Duodenal mucosa (tissue), 2 donors: Measurements from ENCODE around the gene TOP3B.
"Not testable (repeated sequence)": the region's sequence is repeated elsewhere in the genome, so short reads cannot be mapped to it uniquely, and the experiment has no call there.

Experiments used
- H3K27ac ChIP-seq: one replicate; pipeline ENCODE4 v1.7.0; 2013; ENCODE audit warnings: low read depth, low read length
- H3K27me3 ChIP-seq, 2 donors: one replicate each; pipeline ENCODE4 v1.7.0; 2013; ENCODE audit warnings: low read length in 2 of 2, control low read depth in 1 of 2; ENCODE audit not compliant: insufficient read depth in 2 of 2, control insufficient read depth in 1 of 2
- H3K36me3 ChIP-seq, 2 donors: one replicate each; pipeline ENCODE4 v1.7.0; 2013; ENCODE audit warnings: low read length in 2 of 2, control low read depth in 1 of 2; ENCODE audit not compliant: insufficient read depth in 2 of 2, control insufficient read depth in 1 of 2
- H3K4me1 ChIP-seq, 2 donors: one replicate each; pipeline ENCODE4 v1.7.0; 2013; ENCODE audit warnings: low read length in 2 of 2, control low read depth in 1 of 2; ENCODE audit not compliant: insufficient read depth in 2 of 2, control insufficient read depth in 1 of 2
- H3K4me3 ChIP-seq, 2 donors: one replicate each; pipeline ENCODE4 v1.7.0; 2013; ENCODE audit warnings: low read length in 2 of 2, low read depth in 1 of 2
- H3K9ac ChIP-seq, 2 donors: one replicate each; pipeline ENCODE4 v1.7.0; 2013; ENCODE audit warnings: low read length in 2 of 2, low read depth in 1 of 2
- H3K9me3 ChIP-seq, 2 donors: one replicate each; pipeline ENCODE4 v1.7.0; 2013; ENCODE audit warnings: low read length in 2 of 2, control low read depth in 1 of 2; ENCODE audit not compliant: control insufficient read depth in 1 of 2

The TOP3B gene

DNA sequence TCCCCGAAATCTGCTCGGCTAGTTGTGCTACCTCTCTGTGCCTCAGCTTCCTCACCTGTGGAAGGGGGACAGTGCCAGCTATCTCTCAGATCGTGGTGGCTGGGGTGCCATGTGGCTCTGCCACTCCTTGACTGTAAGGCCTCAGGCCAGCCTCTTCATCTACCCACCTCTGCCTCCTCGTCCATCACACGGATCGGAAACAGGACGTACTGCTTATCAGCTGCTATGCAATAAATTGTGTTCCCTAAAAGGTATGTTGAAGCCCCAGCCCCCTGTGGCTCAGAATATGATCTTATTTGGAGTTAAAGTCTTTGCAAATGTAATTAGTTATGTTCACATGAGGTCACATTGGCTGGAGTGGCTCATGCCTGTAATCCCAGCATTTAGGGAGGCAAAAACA lies 37.7 kb downstream of the TOP3B start:
- Histone ChIP-seq H3K9ac (no peak overlapping the region), H3K9me3 (no peaks in the 10 kb centered on the region), H3K4me3 (no peak overlapping the region), H3K27ac (no peak overlapping the region), H3K36me3 (peaks cover 0 to 14% of the 10 kb centered on the region in 2 donors), H3K27me3 (no peaks in the 10 kb centered on the region), H3K4me1 (peaks cover 10 to 22% of the 10 kb centered on the region in 2 donors)

DNA sequence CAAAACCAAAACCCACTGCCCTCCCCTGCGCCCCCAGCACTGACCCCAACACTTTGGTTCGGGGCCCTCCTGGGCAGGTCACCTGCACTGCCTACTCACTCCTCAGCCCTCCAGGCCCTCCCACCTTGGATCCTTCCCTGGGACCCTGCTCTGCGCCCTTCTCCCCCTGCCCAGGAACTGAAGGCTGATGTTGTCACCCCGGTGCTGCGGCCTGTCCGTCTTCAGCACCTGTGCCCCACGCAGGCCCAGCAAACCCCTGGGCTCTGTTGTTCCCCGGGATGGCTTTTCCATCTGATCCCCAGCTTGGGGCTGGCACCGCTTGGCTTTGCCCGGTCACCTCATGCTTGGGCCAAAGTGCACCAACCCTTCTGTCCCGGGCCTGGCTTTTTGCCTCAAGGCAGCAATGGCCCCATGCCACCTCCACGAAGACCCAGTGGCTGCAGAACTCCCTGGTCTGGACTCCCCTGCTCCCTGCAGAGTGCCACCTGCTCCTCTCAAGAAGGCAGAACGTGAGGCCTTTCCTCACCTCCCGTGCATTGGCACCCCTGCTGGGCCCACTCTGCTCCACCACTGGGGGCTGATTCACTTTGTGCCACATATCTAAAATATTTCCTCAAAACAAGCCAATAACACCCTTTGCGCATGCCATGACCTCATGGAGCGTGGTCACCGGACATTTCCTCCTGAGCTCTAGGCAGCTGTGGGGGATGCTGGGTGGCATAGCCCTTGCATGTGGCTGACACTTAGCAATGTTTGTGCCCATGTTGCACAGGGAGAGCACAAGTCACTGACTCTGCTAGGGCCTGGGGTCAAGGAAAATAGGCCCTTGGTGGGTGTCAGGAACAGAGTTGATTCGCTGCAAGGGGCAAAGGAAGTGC lies 38.8 kb downstream of the TOP3B start:
- Histone ChIP-seq H3K9me3 (no peaks in the 10 kb centered on the region), H3K4me1 (peaks cover 10 to 27% of the 10 kb centered on the region in 2 donors), H3K4me3 (no peak overlapping the region), H3K27me3 (no peaks in the 10 kb centered on the region), H3K27ac (no peak overlapping the region), H3K9ac (no peak overlapping the region), H3K36me3 (peaks cover 0 to 14% of the 10 kb centered on the region in 2 donors)

DNA sequence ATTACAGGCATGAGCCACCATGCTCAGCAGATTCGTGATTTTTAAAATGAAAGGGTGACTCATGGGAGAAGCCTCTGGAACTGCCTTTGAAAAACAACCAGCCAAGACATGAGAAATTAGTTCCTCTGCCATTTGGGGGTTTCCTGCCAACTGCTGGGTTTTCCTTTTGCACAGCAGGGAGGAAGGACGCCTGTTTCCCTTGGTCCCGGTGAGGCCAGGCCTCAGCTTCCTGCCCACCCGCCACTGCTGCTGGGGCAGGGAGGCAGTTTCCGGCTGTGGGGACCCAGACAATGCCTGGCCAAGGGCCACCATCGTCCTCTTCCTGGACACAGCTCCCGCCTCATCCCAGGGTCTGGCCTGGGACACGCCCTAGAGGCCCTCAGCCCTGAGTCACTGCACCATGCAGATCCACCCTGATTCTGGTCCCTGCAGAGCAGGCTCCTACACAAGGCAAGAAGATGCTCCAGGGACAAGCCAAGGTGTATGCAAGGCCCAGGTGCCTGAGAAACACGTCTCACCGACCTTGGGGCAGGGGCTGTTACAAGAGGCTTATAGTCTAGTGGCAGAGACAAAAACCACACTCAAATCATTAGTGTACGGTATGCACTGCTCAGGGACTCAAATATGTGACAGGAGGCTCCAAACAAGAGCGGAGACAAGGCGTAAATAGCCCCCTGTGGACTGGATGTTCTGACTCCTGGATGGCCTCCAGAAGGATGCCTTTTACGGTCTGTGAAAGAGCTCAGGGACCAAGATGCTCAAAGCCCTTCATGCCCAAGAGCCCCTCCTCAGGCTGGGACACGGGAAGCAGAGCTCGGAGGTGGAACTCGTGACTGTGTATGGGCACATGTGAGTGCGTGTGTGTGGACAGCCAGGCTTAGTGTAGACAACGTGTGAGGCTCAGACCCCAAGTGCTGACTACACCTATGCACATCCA lies 39.9 kb downstream of the TOP3B start:
- peaks cover 0 to 14% of the 10 kb centered on the region in 2 donors for H3K36me3 ChIP-seq
- peaks cover 12 to 37% of the 10 kb centered on the region in 2 donors for H3K4me1 ChIP-seq
- no peak overlapping the region for H3K9ac ChIP-seq

DNA sequence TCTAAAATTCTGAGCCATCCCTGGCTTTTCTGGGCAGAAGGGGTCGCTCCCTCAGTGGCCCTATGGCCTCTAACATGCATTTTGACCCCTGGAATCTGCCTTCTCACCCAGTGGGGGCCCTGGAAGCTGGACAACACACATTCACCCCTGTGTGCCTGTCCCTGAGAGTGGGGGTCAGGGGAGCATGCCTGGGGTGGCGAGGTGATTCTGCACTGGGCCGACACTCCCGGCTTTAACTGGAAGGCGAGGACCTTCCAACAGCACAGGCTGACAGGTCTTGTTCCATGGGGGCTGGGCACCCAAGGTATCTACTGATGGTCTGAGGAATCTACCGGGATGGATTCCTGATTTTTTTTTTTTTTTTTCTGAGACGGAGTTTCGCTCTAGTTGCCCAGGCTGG lies 40.7 kb downstream of the TOP3B start:
- Histone ChIP-seq H3K9me3 (no peaks in the 10 kb centered on the region), H3K27ac (no peak overlapping the region), H3K36me3 (peaks cover 0 to 14% of the 10 kb centered on the region in 2 donors), H3K4me3 (no peak overlapping the region), H3K27me3 (no peaks in the 10 kb centered on the region), H3K4me1 (peaks cover 20 to 45% of the 10 kb centered on the region in 2 donors), H3K9ac (no peak overlapping the region)

More for the DNA sequence above, 39.9 kb downstream of the TOP3B start:
- Histone ChIP-seq H3K9me3 (no peaks in the 10 kb centered on the region), H3K27ac (peak overlapping the region; percentile 70), H3K4me3 (no peak overlapping the region), H3K27me3 (no peaks in the 10 kb centered on the region)

DNA sequence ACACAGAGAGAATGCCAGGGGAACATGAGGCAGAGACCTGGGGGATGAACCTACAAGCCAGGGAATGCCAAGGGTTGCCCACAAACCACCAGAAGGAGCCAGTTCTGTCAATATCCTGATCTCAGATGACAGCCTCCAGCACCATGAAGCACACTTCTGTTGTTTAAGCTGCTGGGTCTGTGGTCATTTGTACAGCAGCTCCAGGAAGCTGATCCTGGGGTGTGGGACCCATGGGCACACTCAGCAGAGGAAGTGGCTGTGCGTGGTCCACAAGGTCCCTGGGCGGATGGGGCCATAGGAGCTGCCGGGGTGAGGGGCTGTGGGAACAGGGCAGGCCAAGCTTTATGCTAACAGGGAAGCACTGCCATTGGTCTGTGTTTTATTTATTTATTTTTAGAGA lies 42.1 kb downstream of the TOP3B start:
- Histone ChIP-seq H3K36me3 (peaks cover 0 to 11% of the 10 kb centered on the region in 2 donors), H3K27ac (no peak overlapping the region), H3K4me3 (no peak overlapping the region), H3K27me3 (no peaks in the 10 kb centered on the region), H3K9me3 (no peaks in the 10 kb centered on the region), H3K9ac (no peak overlapping the region), H3K4me1 (peaks cover 26 to 52% of the 10 kb centered on the region in 2 donors)

DNA sequence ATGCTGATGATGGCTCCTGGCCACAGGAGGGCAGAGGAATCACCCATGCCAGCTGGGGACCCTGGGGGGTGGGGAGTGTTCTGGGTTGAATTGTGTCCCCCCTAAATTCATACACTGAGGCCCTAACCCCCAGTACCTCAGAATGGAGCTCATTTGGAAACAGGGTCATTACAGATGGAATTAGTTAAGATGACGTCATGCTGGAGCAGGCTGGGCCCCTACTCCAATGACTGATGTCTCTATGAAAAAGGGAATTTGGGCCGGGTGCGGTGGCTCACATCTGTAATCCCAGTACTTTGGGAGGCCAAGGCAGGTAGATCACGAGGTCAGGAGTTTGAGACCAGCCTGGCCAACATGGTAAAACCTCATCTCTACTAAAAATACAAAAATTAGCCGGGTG lies 42.7 kb downstream of the TOP3B start:
- not testable (repeated sequence) for H3K9ac ChIP-seq, H3K4me3 ChIP-seq, H3K27ac ChIP-seq, H3K27me3 ChIP-seq, H3K9me3 ChIP-seq
- Histone ChIP-seq H3K4me1 (peaks cover 26 to 51% of the 10 kb centered on the region in 2 donors), H3K36me3 (peaks cover 0 to 11% of the 10 kb centered on the region in 2 donors)

DNA sequence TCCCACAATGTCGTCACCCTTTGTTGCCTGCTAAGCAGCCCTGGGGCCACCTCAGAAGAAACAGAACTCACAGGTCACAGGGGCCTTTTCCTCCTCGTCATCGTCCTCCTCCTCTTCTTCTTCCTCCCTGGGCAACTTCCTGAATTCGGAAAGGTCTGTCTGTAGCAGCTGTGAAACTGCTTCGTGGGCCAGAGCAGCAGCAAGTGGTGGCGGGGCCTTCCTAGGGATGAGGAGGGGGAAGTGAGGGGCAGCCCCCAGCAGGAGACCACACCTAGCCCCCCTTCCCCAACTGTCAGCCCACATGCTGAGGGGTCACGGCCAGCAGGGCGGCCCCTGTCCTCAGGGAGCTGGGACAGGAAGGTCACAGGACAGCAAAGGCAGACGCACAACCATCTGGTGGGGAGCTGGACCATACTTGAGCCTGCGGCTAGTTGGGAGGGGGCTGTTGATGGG lies 43.1 kb downstream of the TOP3B start:
- peak overlapping the region; percentile 37 for H3K27ac ChIP-seq
- H3K4me3 ChIP-seq, result no peak overlapping the region
- no peaks in the 10 kb centered on the region for H3K9me3 ChIP-seq
- H3K36me3 ChIP-seq, result peaks cover 0 to 8% of the 10 kb centered on the region in 2 donors
- peaks cover 26 to 51% of the 10 kb centered on the region in 2 donors for H3K4me1 ChIP-seq
- no peaks in the 10 kb centered on the region for H3K27me3 ChIP-seq
- H3K9ac ChIP-seq, result no peak overlapping the region

DNA sequence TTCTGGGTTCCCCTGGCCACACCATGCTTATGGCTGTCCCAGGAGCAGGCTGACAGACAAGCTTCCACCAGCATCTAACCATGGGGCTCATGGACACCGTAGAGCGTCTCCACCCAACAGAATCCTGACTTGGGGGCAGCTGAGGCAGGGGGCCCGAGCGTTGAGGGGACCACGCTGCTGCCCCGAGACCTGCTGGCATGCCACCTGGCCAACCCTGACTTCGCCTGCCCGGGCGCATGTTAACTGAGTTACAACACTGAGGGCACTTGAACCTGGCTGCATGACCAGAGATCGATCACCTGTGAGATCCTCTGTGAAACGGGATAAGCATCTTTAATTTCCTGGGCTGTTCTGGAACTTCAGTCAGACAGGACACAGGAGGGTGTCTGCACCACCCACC lies 43.7 kb downstream of the TOP3B start:
- H3K27ac ChIP-seq, result peak overlapping the region; percentile 28
- peak overlapping the region in 1 of 2 donors; percentile 69 for H3K9ac ChIP-seq
- H3K4me1 ChIP-seq, result peaks cover 26 to 51% of the 10 kb centered on the region in 2 donors
- H3K27me3 ChIP-seq, result no peaks in the 10 kb centered on the region
- H3K36me3 ChIP-seq, result peaks cover 0 to 2% of the 10 kb centered on the region in 2 donors
- H3K4me3 ChIP-seq, result no peak overlapping the region
- H3K9me3 ChIP-seq, result no peaks in the 10 kb centered on the region

DNA sequence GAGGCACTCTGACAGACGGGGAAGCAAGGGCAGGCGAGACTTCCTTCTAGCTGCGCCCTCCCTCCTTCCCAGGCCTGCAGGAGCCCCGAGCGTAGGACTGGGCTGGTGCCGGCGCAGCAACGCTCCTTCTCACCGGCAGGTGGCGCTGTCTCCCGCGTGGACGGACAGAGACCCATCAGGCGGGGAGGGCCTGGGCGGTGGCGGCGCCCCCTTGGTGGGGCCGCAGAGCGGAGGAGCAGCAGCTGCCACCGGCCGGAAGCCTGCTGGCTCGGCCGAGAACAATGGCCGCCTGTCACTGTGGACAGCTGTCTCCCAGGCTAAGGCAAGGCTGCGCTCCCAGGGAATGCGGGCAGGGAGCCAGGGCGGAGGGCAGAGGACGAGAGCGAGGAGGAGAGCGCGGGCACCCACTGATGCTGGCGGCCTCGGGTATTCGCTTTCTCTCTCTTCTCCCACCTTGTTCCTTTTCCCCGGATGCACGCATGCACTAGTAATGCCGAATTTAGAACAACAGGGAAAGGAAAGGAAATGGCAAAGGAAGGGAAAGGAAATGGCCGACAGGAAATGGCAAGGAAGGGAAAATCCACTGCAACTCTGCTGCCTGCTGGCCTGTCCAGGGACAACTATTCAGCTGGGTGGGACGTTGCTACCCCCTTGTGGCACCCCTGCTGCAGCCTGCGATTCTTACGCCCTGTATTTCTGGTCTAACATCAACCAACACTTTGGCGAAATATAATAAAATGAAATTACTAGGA lies 44.3 kb downstream of the TOP3B start:
- peak overlapping the region; percentile 81 for H3K27ac ChIP-seq
- H3K9me3 ChIP-seq, result no peaks in the 10 kb centered on the region
- peaks cover 2 to 5% of the 10 kb centered on the region in 2 donors for H3K36me3 ChIP-seq
- peak overlapping the region; percentile 65 to 69 for H3K9ac ChIP-seq
- no peaks in the 10 kb centered on the region for H3K27me3 ChIP-seq
- H3K4me1 ChIP-seq, result peaks cover 26 to 50% of the 10 kb centered on the region in 2 donors
- H3K4me3 ChIP-seq, result peak overlapping the region; percentile 77 to 80
